Adipose tissue (tissue), 3 donors: Measurements from ENCODE around the gene RPS4Y1. TPM values are rescaled to one million over a fixed set of nuclear protein-coding genes. Genes with fewer than 3 reads are reported as not detected.
"Not testable (repeated sequence)": the region's sequence is repeated elsewhere in the genome, so short reads cannot be mapped to it uniquely, and the experiment has no call there.

ENCODE experiments used
- H3K27ac ChIP-seq: one replicate; pipeline ENCODE4 v1.5.1; 2013; ENCODE audit warnings: low read depth, low read length
- WGBS, 3 donors: extraction: QIAGEN DNeasy Blood & Tissue Kit; methylation state at CpG; one replicate each; pipeline ENCODE4 v1.1.7; 2013; 5-methylcytosine and 5-hydroxymethylcytosine counted together
- polyA plus RNA-seq, 3 donors: library from polyadenylated mRNA; stranded (reverse); fragments of 200-250 nt; gene quantifications; one replicate each; pipeline ENCODE4 v1.2.3, GENCODE V29; 2013
- donor health status: healthy with polysubstance abuse.
- donor health status: Bipolar disorder and iron deficiency.
- donor health status: healthy.

Gene RPS4Y1
- 100 to 1,000 TPM in 2 of 3 donors, under 1 TPM in 1; 0.21 to 506 (median 310) TPM for polyA plus RNA-seq

- H3K27ac ChIP-seq, result no peak within 1 kb of the TSS
Observed at GRCh38 chrY:2841471-2841893, at the start of gene RPS4Y1. Gene RPS4Y1 (plus strand): TSS chrY:2841602. CDS start chrY:2841625, 23 bp downstream.

GRCh38 chrY:2796977-2797523 lies 44.4 kb upstream of the RPS4Y1 start:
- 75 to 78% methylated on average over 7 of the region's 7 CpGs; no CpG with 5 or more reads in 1 of the 3 donors for WGBS, 3 donors
- no peak overlapping the region for H3K27ac ChIP-seq

More at GRCh38 chrY:2841471-2841893, at the start of gene RPS4Y1:
- WGBS, 3 donors, result 0 to 1% methylated on average over 22 of the region's 22 CpGs; no CpG with 5 or more reads in 1 of the 3 donors

- H3K27ac ChIP-seq, result no peak overlapping the region
Observed at GRCh38 chrY:2797991-2798390, 43.4 kb upstream of the RPS4Y1 start.

GRCh38 chrY:2800246-2800645 lies 41.2 kb upstream of the RPS4Y1 start:
- no peak overlapping the region for H3K27ac ChIP-seq
- WGBS, 3 donors, result 19 to 25% methylated on average over 2 of the region's 2 CpGs; no CpG with 5 or more reads in 1 of the 3 donors

GRCh38 chrY:2817146-2817896 lies 24.1 kb upstream of the RPS4Y1 start:
- H3K27ac ChIP-seq, result not testable (repeated sequence)
- 83 to 92% methylated on average over 7 to 10 of the region's 10 CpGs; no CpG with 5 or more reads in 1 of the 3 donors for WGBS, 3 donors

GRCh38 chrY:2824471-2824870 lies 16.9 kb upstream of the RPS4Y1 start:
- H3K27ac ChIP-seq, result no peak overlapping the region
- 54 to 56% methylated on average over 3 of the region's 3 CpGs; no CpG with 5 or more reads in 1 of the 3 donors for WGBS, 3 donors

GRCh38 chrY:2828497-2828896 lies 12.9 kb upstream of the RPS4Y1 start:
- WGBS, 3 donors, result 70 to 78% methylated on average over 5 of the region's 5 CpGs; no CpG with 5 or more reads in 1 of the 3 donors

GRCh38 chrY:2835230-2835629 lies 6.2 kb upstream of the RPS4Y1 start:
- no peak overlapping the region for H3K27ac ChIP-seq

More at GRCh38 chrY:2828497-2828896, 12.9 kb upstream of the RPS4Y1 start:
- no peak overlapping the region for H3K27ac ChIP-seq

- 47 to 75% methylated on average over 2 of the region's 2 CpGs; no CpG with 5 or more reads in 1 of the 3 donors for WGBS, 3 donors
- H3K27ac ChIP-seq, result no peak overlapping the region
Observed at GRCh38 chrY:2837078-2837477, 4.3 kb upstream of the RPS4Y1 start.

GRCh38 chrY:2837932-2838331 lies 3.5 kb upstream of the RPS4Y1 start:
- H3K27ac ChIP-seq, result no peak overlapping the region
- 47 to 76% methylated on average over 1 of the region's 1 CpG; no CpG with 5 or more reads in 1 of the 3 donors for WGBS, 3 donors

- 49 to 97% methylated on average over 4 of the region's 4 CpGs; no CpG with 5 or more reads in 1 of the 3 donors for WGBS, 3 donors
- no peak overlapping the region for H3K27ac ChIP-seq
Observed at GRCh38 chrY:2846791-2847190, 5.4 kb downstream of the RPS4Y1 start.

GRCh38 chrY:2848384-2848783 lies 7.0 kb downstream of the RPS4Y1 start:
- 95 to 100% methylated on average over 2 of the region's 2 CpGs; no CpG with 5 or more reads in 1 of the 3 donors for WGBS, 3 donors

GRCh38 chrY:2849368-2849767 lies 8.0 kb downstream of the RPS4Y1 start:
- WGBS, 3 donors, result 86 to 89% methylated on average over 1 of the region's 1 CpG; no CpG with 5 or more reads in 1 of the 3 donors

More at GRCh38 chrY:2848384-2848783, 7.0 kb downstream of the RPS4Y1 start:
- no peak overlapping the region for H3K27ac ChIP-seq

GRCh38 chrY:2854145-2854774 lies 12.9 kb downstream of the RPS4Y1 start:
- H3K27ac ChIP-seq, result no peak overlapping the region
- WGBS, 3 donors, result 48 to 92% methylated on average over 6 of the region's 6 CpGs; no CpG with 5 or more reads in 1 of the 3 donors

More at GRCh38 chrY:2849368-2849767, 8.0 kb downstream of the RPS4Y1 start:
- no peak overlapping the region for H3K27ac ChIP-seq

GRCh38 chrY:2857068-2857467 lies 15.7 kb downstream of the RPS4Y1 start:
- H3K27ac ChIP-seq, result no peak overlapping the region
- 89 to 92% methylated on average over 5 of the region's 5 CpGs; no CpG with 5 or more reads in 1 of the 3 donors for WGBS, 3 donors

GRCh38 chrY:2857686-2858085 lies 16.3 kb downstream of the RPS4Y1 start:
- H3K27ac ChIP-seq, result no peak overlapping the region
- WGBS, 3 donors, result 80 to 98% methylated on average over 4 of the region's 4 CpGs; no CpG with 5 or more reads in 1 of the 3 donors

- no peak overlapping the region for H3K27ac ChIP-seq
- 83 to 89% methylated on average over 4 of the region's 4 CpGs; no CpG with 5 or more reads in 1 of the 3 donors for WGBS, 3 donors
Observed at GRCh38 chrY:2859782-2860181, 18.4 kb downstream of the RPS4Y1 start.

- 77 to 85% methylated on average over 2 of the region's 2 CpGs; no CpG with 5 or more reads in 1 of the 3 donors for WGBS, 3 donors
- no peak overlapping the region for H3K27ac ChIP-seq
Observed at GRCh38 chrY:2860511-2860910, 19.1 kb downstream of the RPS4Y1 start.

GRCh38 chrY:2866581-2866980 lies 25.2 kb downstream of the RPS4Y1 start:
- WGBS, 3 donors, result 43 to 57% methylated on average over 2 of the region's 2 CpGs; no CpG with 5 or more reads in 1 of the 3 donors
- no peak overlapping the region for H3K27ac ChIP-seq
